HG03432 (cell line): ENCODE results near the gene SWI5.
A peak's percentile ranks its signal among the peaks of the same experiment; 100 is the strongest.

ENCODE experiments used
- ATAC-seq: cut with Tn5 transposase; IDR thresholded peaks from one replicate; pipeline ENCODE4 v1.9.1; 2021; ENCODE audit warnings: mild to moderate bottlenecking, moderate library complexity; ENCODE audit not compliant: unreplicated experiment

Gene SWI5

GRCh38 chr9:128309551-128309950, 33.5 kb downstream of the SWI5 start:
- ATAC-seq, result no peak

GRCh38 chr9:128310461-128310860, 34.4 kb downstream of the SWI5 start:
- ATAC-seq, result no peak

DNA sequence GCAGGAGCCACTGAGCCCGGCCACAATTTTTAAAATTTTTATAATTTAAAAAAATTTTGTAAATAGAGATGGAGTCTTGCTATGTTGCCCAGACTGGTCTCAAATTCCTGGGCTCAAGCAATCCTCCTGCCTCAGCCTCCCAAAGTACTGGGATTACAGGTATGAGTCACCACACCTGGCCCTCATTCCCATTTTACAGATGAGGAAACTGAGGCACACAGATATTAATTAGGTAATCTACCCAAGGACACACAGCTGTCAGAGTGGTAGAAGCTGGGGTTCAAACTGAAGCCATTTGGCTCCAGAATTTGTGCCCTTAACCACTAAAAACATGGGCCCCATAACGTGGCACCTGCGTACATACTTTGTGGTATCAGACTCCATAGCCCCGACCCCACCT, 38.6 kb downstream of the SWI5 start:
- no peak for ATAC-seq

GRCh38 chr9:128316421-128316820, 40.3 kb downstream of the SWI5 start:
- ATAC-seq, result no peak

GRCh38 chr9:128317629-128318028, 41.6 kb downstream of the SWI5 start:
- ATAC-seq, result no peak

- ATAC-seq, result no peak
Observed at GRCh38 chr9:128321343-128321742, 45.3 kb downstream of the SWI5 start.

DNA sequence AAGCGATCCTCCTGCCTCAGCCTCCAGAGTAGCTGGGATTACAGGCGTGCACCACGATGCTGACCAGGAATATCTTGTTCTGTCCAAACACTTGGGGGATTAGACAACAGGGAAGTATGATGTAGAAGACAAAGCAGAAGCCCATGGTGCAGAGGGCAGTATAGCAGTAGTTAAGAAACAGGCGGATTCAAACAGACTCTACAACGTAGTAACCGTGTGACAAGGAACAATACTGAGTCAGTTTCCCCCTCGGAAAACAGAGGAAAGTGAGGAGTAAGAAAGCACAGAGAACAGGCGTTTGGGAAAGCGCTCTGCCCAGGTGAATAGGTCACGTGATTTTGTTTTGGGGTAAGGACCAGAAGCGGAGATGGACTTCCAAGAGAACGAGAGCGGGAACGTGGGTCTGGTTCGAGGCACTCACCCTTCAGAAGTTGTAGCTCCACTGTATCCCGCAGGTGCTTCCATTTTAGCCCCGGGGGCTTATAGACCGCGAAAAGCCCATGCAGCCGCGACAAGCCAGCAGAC, 45.9 kb downstream of the SWI5 start:
- peak; percentile 16 for ATAC-seq

DNA sequence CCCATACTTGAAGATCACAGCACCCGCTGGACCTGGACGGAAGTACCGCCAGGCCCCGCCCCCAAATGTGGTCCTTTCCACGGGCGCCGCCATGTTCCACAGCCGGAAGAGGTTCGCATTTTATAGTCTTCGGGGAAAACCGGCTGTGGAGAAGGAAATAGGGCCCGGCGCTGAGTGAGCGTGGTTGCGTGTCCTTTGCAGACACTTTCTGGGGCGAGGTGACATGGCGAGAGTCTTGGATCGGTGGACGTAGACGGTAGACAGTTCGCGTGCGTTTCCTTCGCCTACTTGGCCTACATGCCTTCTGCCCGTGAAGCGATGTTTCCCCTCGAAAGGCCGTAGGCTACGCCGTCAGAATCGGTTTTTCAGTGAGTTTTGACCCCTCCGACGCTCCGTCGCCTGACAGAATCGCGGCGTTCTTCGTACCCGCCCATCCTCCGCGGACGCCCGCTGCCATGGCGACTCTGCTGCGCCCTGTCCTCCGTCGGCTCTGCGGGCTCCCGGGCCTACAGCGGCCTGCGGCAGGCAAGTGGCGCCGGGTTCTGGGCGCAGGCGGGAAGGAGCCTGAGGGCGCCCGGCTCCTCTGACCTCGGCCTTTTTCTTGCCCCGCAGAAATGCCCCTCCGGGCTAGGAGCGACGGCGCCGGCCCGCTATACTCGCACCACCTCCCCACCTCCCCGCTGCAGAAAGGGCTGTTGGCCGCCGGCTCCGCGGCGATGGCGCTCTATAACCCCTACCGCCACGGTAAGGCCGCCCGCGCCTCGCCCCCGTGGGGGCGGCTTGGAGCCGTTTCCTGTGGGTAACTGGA, 46.5 kb downstream of the SWI5 start, which contains the start of the genes COQ4 and TRUB2:
Gene COQ4, plus strand, starts transcription at position 436 of the 808 bp plus-strand sequence. Its CDS starts 20 bp downstream, at position 456.
Gene TRUB2, minus strand, starts transcription at position 44 of the 808 bp plus-strand sequence. Its CDS starts 39 bp downstream, at position 5.
- ATAC-seq, result peak; percentile 83

GRCh38 chr9:128323212-128323730, 47.2 kb downstream of the SWI5 start:
- no peak for ATAC-seq

GRCh38 chr9:128323791-128324190, 47.7 kb downstream of the SWI5 start:
- no peak for ATAC-seq

- ATAC-seq, result no peak
Observed at GRCh38 chr9:128324401-128324800, 48.3 kb downstream of the SWI5 start.

GRCh38 chr9:128325629-128326028, 49.6 kb downstream of the SWI5 start:
- no peak for ATAC-seq

- ATAC-seq, result no peak
Observed at GRCh38 chr9:128333451-128333869, 57.4 kb downstream of the SWI5 start.

DNA sequence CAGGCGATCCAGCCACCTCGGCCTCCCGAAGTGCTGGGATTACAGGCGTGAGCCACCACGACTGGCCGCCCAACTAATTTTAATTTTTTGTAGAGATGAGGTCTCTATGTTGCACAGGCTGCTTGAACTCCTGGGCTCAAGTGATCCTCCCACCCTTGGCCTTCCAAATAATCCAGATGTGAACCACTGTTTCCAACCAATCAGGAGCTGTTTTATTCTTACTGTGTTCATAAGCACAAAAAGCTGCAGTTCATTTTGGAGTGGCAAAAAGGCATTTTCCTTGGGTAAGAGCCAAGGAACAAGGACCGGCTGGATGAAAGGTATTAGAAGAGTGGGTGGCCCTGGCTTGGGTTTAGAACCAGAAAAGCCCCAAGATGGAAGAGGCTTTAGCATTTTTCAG, 59.1 kb downstream of the SWI5 start:
- no peak for ATAC-seq

DNA sequence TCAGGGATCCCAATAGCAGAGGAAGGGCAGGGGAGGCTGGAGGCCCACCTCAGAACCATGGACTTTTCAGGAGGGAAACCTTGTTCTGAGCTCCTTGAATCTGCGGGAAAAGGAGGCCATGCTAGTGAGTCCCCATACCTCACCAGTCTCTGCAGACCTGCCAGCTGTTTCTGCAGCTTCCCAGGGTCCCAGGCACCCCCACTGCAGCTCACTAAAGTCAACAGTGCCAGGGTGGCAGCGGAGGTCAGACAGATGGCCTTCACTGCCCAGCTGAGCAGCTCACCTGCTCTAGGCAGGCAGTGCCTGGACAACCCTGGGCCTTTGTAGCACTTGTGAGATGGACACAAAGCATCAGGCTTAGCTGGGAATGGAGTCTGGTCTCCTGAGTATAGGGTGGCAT, 59.8 kb downstream of the SWI5 start:
- no peak for ATAC-seq

- ATAC-seq, result no peak
Observed at GRCh38 chr9:128337936-128338335, 61.9 kb downstream of the SWI5 start.
